Measurements from ENCODE around the gene ARHGAP32.

Gene ARHGAP32

DNA sequence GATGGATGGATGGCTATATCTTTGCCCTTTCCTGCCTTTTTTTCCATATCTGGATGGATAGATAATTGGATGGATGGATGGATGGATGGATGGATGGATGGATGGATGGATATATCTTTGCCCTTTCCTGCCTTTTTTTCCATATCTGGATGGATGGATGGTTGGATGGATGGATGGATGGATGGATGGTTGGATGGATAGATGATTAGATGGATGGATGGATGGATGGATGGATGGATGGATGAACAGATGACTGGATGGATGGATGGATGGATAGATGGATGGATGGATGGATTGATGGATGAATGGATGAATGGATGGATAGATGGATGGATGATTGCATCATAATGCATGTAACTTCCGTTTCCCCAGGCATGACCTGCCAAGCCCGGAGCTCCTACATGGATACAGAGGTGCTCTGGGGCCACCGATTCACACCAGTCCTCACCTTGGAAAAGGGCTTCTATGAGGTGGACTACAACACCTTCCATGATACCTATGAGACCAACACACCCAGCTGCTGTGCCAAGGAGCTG is 276.0 kb downstream of the ARHGAP32 start:
- TF ChIP-seq, protein P1, sequence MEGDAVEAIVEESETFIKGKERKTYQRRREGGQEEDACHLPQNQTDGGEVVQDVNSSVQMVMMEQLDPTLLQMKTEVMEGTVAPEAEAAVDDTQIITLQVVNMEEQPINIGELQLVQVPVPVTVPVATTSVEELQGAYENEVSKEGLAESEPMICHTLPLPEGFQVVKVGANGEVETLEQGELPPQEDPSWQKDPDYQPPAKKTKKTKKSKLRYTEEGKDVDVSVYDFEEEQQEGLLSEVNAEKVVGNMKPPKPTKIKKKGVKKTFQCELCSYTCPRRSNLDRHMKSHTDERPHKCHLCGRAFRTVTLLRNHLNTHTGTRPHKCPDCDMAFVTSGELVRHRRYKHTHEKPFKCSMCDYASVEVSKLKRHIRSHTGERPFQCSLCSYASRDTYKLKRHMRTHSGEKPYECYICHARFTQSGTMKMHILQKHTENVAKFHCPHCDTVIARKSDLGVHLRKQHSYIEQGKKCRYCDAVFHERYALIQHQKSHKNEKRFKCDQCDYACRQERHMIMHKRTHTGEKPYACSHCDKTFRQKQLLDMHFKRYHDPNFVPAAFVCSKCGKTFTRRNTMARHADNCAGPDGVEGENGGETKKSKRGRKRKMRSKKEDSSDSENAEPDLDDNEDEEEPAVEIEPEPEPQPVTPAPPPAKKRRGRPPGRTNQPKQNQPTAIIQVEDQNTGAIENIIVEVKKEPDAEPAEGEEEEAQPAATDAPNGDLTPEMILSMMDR (IDR thresholded peaks at IDR 0.05; ENCODE audit: low read depth, low read length, missing control alignments), result no peak
- no peak for DNase-seq (ENCODE audit: extremely low read depth, low read depth)
- no peak overlapping the region for H3K4me3 ChIP-seq (replicated peaks; ENCODE audit: low read depth, low read length)

DNA sequence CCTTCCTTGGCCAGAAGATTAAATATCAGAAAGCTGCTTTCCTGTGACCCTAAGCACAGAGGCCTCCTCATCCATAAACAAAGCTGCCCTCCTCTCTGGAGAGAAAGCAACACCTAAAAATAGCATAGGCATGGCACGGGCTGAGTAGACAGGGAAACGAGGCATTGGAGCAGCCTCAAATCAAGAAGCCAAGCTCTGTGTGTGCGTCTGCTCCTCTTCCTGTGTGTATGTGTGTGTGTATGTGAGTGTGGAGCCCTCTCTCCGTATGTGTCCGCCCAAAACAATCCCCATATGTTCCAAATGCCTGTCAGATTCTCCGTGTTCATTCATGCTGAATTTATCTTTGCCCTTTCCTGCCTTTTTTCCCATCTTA is 277.0 kb downstream of the ARHGAP32 start:
- H3K4me3 ChIP-seq (replicated peaks; ENCODE audit: low read depth, low read length), result no peak overlapping the region
- no peak for DNase-seq (ENCODE audit: extremely low read depth, low read depth)
- TF ChIP-seq, protein P1 (IDR thresholded peaks at IDR 0.05; ENCODE audit: low read depth, low read length, missing control alignments), result no peak
